ENCODE results near the gene BNIP3. TPM values are rescaled to one million over a fixed set of nuclear protein-coding genes. Genes with fewer than 3 reads are reported as not detected.

The BNIP3 gene
- polyA plus RNA-seq, 3 donors = 3.2 to 7.2 (median 4.6) TPM

DNA sequence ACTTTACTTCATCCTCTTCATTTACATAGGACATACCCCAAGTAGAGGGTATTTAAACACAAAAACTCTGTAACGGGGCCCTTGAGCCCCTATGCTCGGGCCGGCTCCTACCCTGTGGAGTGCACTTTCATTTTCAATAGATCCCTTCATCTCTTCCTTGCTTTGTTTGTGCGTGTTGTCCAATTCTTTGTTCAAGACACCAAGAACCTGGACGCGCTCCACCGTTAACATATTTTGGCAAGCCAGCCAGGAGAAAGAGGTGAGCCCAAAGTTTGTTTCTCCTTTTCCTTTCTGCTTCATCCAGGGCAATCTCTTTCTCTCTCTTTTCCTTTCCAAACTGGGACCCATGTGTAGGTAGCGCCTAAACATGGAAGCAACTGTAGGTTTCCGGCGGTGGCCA is 26.0 kb upstream of the BNIP3 start:
- Histone ChIP-seq H3K4me3 (replicated peaks in 1 of 3; ENCODE audit: low read depth in 2 of 3, low read length in 3 of 3) (no peak overlapping the region), H3K27me3 (ENCODE audit: control insufficient read depth in 2 of 2, insufficient read depth in 2 of 2, low read length in 2 of 2) (peaks cover 8% of the 10 kb centered on the region in 2 donors), H3K4me1 (ENCODE audit: control insufficient read depth in 1 of 2, insufficient read depth in 2 of 2, low read length in 2 of 2) (no peaks in the 10 kb centered on the region), H4K20me1 (ENCODE audit: insufficient read depth, low read length) (no peaks in the 10 kb centered on the region), H3K79me2 (ENCODE audit: insufficient read depth, low read length) (no peaks in the 10 kb centered on the region), H3K9ac (ENCODE audit: insufficient read depth, low read length, poor library complexity, severe bottlenecking) (no peak overlapping the region), H3K27ac (ENCODE audit: low read depth in 1 of 2, low read length in 2 of 2) (no peak overlapping the region), H2AFZ (ENCODE audit: insufficient read depth, low read depth, low read length, poor library complexity, severe bottlenecking) (no peak overlapping the region), H3K9me3 (replicated peaks in 1 of 2; ENCODE audit: control insufficient read depth in 1 of 2, insufficient read depth in 1 of 2, low read length in 2 of 2) (peaks cover 8% of the 10 kb centered on the region in 2 donors), H3K4me2 (replicated peaks; ENCODE audit: extremely low read depth, low read length, poor library complexity, severe bottlenecking) (no peak overlapping the region), H3K36me3 (replicated peaks in 1 of 2; ENCODE audit: control insufficient read depth in 1 of 2, insufficient read depth in 2 of 2, low read length in 2 of 2) (no peaks in the 10 kb centered on the region)
- H3K27ac Mint-ChIP-seq = no peak overlapping the region
- H3K4me3 Mint-ChIP-seq = no peak overlapping the region
- no peak for DNase-seq
- no peaks in the 10 kb centered on the region for H3K36me3 Mint-ChIP-seq
- WGBS (ENCODE audit: insufficient coverage) = 100% methylated on average over 5 of the region's 10 CpGs
- peaks cover 12 to 21% (median 15%) of the 10 kb centered on the region in 3 donors for H3K27me3 Mint-ChIP-seq (ENCODE audit: low read depth in 3 of 3)
- peaks cover 5 to 17% (median 9%) of the 10 kb centered on the region in 7 donors for H3K9me3 Mint-ChIP-seq
- intact Hi-C loops (cut with micrococcal nuclease) = no loop called here
- H3K4me1 Mint-ChIP-seq = peaks cover 3% of the 10 kb centered on the region
- no peak for TF ChIP-seq CTCF (IDR thresholded peaks at IDR 0.05)

GRCh38 chr10:132006966-132007365 is 25.2 kb upstream of the BNIP3 start:
- Mint-ChIP-seq H3K27ac (no peak overlapping the region), H3K36me3 (no peaks in the 10 kb centered on the region), H3K4me3 (no peak overlapping the region), H3K27me3 (ENCODE audit: low read depth in 3 of 3) (peaks cover 14 to 21% (median 15%) of the 10 kb centered on the region in 3 donors), H3K9me3 (peaks cover 5 to 19% (median 9%) of the 10 kb centered on the region in 7 donors), H3K4me1 (peaks cover 3% of the 10 kb centered on the region)
- no peak for DNase-seq
- Histone ChIP-seq H3K4me3 (replicated peaks in 1 of 3; ENCODE audit: low read depth in 2 of 3, low read length in 3 of 3) (no peak overlapping the region), H3K36me3 (replicated peaks in 1 of 2; ENCODE audit: control insufficient read depth in 1 of 2, insufficient read depth in 2 of 2, low read length in 2 of 2) (no peaks in the 10 kb centered on the region), H3K9ac (ENCODE audit: insufficient read depth, low read length, poor library complexity, severe bottlenecking) (no peak overlapping the region), H3K27ac (ENCODE audit: low read depth in 1 of 2, low read length in 2 of 2) (no peak overlapping the region), H3K4me2 (replicated peaks; ENCODE audit: extremely low read depth, low read length, poor library complexity, severe bottlenecking) (no peak overlapping the region), H3K27me3 (ENCODE audit: control insufficient read depth in 2 of 2, insufficient read depth in 2 of 2, low read length in 2 of 2) (peaks cover 8% of the 10 kb centered on the region in 2 donors), H3K4me1 (ENCODE audit: control insufficient read depth in 1 of 2, insufficient read depth in 2 of 2, low read length in 2 of 2) (no peaks in the 10 kb centered on the region), H4K20me1 (ENCODE audit: insufficient read depth, low read length) (no peaks in the 10 kb centered on the region), H3K79me2 (ENCODE audit: insufficient read depth, low read length) (no peaks in the 10 kb centered on the region), H3K9me3 (replicated peaks in 1 of 2; ENCODE audit: control insufficient read depth in 1 of 2, insufficient read depth in 1 of 2, low read length in 2 of 2) (peaks cover 8% of the 10 kb centered on the region in 2 donors), H2AFZ (ENCODE audit: insufficient read depth, low read depth, low read length, poor library complexity, severe bottlenecking) (no peak overlapping the region)
- TF ChIP-seq CTCF (IDR thresholded peaks at IDR 0.05) = no peak
- WGBS (ENCODE audit: insufficient coverage) = no CpG with 5 or more reads among the region's 4 CpGs
- intact Hi-C loops (cut with micrococcal nuclease) = no loop called here

All from CD14-positive monocyte (primary cell).